Fibroblast of the aortic adventitia (primary cell): ENCODE measurements around the gene ACAP3. TPM values are rescaled to one million over a fixed set of nuclear protein-coding genes. Genes with fewer than 3 reads are reported as not detected.

Experiments used
- DNase-seq: peaks from one replicate; pipeline ENCODE4 v3.0.0-alpha.2; 2010; ENCODE audit warnings: low read depth
- H3K4me3 ChIP-seq: 2 replicates; pipeline ENCODE4 v1.5.1; 2011; ENCODE audit warnings: low read depth, mild to moderate bottlenecking, control low read depth, low read length, moderate library complexity
- CTCF ChIP-seq: IDR thresholded peaks from 2 replicates; pipeline ENCODE4 v1.5.1; 2011; ENCODE audit warnings: mild to moderate bottlenecking, low read length, control low read depth, inconsistent platforms; ENCODE audit not compliant: insufficient read depth
- total RNA-seq: library from RNA; depleted of rRNA; stranded (reverse); fragments of >200 nt; gene quantifications from 2 replicates; pipeline ENCODE4 v1.2.3, GENCODE V29; 2012; ENCODE audit warnings: low replicate concordance

The ACAP3 gene
- total RNA-seq, 1 donor: 43.2 TPM

GRCh38 chr1:1343811-1344421, 36.2 kb upstream of the ACAP3 start:
- no peak overlapping the region for H3K4me3 ChIP-seq
- no peak for TF ChIP-seq CTCF
- no peak for DNase-seq

- H3K4me3 ChIP-seq: no peak overlapping the region
- TF ChIP-seq CTCF: no peak
- no peak for DNase-seq
Observed at GRCh38 chr1:1342584-1343115, 34.9 kb upstream of the ACAP3 start.

- no peak for TF ChIP-seq CTCF
- no peak for DNase-seq
Observed at GRCh38 chr1:1342061-1342562, 34.4 kb upstream of the ACAP3 start.

GRCh38 chr1:1341549-1342021, 33.9 kb upstream of the ACAP3 start:
- DNase-seq: no peak
- no peak overlapping the region for H3K4me3 ChIP-seq
- no peak for TF ChIP-seq CTCF

More at GRCh38 chr1:1342061-1342562, 34.4 kb upstream of the ACAP3 start:
- no peak overlapping the region for H3K4me3 ChIP-seq

GRCh38 chr1:1340791-1341548, 33.2 kb upstream of the ACAP3 start:
- H3K4me3 ChIP-seq: no peak overlapping the region
- DNase-seq: no peak
- TF ChIP-seq CTCF: no peak

- DNase-seq: no peak
- no peak for TF ChIP-seq CTCF
- H3K4me3 ChIP-seq: no peak overlapping the region
Observed at GRCh38 chr1:1340185-1340584, 32.5 kb upstream of the ACAP3 start.
